ENCODE measurements around the gene RBM42.
"Not testable (repeated sequence)": the region's sequence is repeated elsewhere in the genome, so short reads cannot be mapped to it uniquely, and the experiment has no call there.

RBM42 gene

DNA sequence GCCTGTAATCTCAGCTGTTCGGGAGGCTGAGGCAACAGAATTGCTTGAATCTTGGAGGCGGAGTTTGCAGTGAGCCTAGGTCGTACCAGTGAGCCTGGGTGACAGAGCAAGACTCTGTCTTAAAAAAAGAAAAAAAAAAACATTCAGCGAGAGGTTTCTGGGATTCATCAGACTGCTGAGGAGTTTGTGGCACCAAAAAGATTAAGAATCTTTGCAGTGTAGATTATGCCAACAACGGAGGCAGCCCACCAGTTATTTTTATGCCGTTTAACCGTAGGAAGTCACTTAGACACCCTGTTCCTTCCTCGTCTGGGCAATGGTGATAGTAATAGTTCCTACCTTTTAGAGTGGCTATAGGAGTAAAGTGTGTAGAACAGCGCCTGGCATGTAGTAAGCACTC, 21.7 kb downstream of the RBM42 start:
- no peak overlapping the region for H3K4me3 ChIP-seq (ENCODE audit: low read depth, low read length)
- TF ChIP-seq, protein P1, sequence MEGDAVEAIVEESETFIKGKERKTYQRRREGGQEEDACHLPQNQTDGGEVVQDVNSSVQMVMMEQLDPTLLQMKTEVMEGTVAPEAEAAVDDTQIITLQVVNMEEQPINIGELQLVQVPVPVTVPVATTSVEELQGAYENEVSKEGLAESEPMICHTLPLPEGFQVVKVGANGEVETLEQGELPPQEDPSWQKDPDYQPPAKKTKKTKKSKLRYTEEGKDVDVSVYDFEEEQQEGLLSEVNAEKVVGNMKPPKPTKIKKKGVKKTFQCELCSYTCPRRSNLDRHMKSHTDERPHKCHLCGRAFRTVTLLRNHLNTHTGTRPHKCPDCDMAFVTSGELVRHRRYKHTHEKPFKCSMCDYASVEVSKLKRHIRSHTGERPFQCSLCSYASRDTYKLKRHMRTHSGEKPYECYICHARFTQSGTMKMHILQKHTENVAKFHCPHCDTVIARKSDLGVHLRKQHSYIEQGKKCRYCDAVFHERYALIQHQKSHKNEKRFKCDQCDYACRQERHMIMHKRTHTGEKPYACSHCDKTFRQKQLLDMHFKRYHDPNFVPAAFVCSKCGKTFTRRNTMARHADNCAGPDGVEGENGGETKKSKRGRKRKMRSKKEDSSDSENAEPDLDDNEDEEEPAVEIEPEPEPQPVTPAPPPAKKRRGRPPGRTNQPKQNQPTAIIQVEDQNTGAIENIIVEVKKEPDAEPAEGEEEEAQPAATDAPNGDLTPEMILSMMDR (IDR thresholded peaks at IDR 0.05; ENCODE audit: low read depth, low read length, missing control alignments), result no peak
- DNase-seq (ENCODE audit: low read depth), result no peak

DNA sequence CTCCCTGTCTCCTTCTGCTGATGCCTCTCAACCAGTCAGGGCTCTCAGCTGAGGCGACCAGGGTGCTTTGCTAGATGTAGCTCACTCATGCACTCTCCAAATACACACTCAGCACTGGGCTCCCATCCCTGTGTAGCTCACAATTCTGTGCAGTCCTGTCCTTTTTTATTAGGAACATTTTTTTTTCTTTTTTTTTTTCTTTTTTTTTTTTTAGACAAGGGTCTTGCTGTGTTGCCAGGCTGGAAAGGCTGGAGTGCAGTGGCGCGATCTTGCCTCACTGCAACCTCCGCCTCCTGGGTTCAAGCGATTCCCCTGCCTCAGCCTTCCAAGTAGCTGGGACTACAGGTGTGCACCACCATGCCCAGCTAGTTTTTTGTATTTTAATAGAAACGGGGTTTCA, 26.0 kb downstream of the RBM42 start:
- DNase-seq (ENCODE audit: low read depth), result not testable (repeated sequence)

DNA sequence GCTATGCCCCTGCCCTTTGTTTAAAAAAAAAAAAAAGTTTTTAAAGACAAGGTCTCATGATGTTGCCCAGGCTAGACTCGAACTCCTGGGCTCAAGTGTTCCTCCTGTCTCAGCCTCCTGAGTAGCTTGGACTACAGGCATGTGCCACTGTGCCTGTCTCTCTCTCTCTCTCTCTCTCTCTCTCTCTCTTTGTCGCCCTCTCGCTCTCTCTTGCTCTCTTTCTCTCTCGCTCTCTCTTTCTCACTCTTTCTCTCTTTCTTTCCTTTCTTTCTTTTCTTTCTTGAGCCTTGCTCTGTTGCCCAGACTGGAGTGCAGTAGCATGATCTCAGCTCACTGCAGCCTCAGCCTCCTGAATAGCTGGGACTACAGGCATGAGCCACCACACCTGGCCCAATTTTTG, 26.8 kb downstream of the RBM42 start:
- DNase-seq (ENCODE audit: low read depth), result no peak
- TF ChIP-seq, protein P1 (IDR thresholded peaks at IDR 0.05; ENCODE audit: low read depth, low read length, missing control alignments), result no peak
- no peak overlapping the region for H3K4me3 ChIP-seq (ENCODE audit: low read depth, low read length)

More for the DNA sequence above, 26.0 kb downstream of the RBM42 start:
- not testable (repeated sequence) for H3K4me3 ChIP-seq (ENCODE audit: low read depth, low read length)

DNA sequence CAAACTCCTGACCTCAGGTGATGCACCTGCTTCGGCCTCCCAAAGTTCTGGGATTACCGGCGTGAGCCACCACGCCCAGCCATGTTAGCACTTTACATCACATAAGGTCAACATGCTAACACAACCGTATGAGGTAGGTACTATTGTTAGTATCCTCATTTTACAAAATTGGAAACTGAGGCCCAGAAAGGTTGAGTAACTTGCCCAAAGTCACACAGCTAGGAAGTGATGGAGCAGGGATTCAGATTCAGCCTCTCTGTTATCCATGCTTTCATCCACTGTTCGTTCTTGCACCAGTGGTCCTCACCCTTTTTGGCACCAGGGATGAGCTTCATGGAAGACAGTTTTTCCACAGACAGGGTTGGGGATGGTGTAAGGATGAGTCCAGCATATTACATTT, 27.9 kb downstream of the RBM42 start:
- DNase-seq (ENCODE audit: low read depth), result no peak

DNA sequence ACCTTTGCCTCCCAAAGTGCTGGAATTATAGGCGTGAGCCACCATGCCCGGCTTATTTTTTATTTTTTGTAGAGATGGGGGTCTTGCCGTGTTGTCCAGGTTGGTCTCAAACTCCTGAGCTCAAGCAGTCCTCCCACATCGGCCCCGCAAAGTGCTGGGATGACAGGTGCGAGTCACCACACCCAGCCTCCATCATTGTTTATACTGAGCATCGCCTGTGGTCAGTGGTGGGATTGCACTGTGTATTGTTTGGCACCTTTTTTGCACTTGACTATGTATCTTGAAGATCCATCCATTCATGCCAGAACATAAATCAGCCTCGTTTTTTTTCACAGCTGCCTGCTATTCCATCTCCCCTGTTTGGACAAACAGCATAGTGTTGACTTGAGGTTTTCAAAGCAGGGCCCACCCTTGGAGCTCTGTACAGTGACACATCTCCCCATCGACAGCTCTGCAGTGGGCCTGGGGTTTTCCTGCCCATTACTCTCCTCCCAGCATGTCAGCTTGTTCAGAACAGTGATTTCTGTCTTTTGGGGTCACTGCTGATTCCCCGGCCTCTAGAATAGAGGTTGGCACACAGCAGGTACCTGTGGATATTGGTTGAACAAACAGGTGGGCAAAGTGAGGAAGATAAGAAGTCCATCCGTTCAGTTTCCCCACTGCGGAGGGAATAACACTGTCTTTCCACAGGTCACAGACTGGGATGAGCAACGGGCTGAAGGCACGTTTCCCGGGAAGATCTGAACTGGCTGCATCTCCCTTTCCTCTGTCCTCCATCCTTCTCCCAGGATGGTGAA, 29.3 kb downstream of the RBM42 start:
- H3K4me3 ChIP-seq (ENCODE audit: low read depth, low read length), result no peak overlapping the region
- TF ChIP-seq, protein P1 (IDR thresholded peaks at IDR 0.05; ENCODE audit: low read depth, low read length, missing control alignments), result peak; percentile 32
- DNase-seq (ENCODE audit: low read depth), result no peak

More for the DNA sequence above, 27.9 kb downstream of the RBM42 start:
- TF ChIP-seq, protein P1 (IDR thresholded peaks at IDR 0.05; ENCODE audit: low read depth, low read length, missing control alignments), result no peak
- no peak overlapping the region for H3K4me3 ChIP-seq (ENCODE audit: low read depth, low read length)

DNA sequence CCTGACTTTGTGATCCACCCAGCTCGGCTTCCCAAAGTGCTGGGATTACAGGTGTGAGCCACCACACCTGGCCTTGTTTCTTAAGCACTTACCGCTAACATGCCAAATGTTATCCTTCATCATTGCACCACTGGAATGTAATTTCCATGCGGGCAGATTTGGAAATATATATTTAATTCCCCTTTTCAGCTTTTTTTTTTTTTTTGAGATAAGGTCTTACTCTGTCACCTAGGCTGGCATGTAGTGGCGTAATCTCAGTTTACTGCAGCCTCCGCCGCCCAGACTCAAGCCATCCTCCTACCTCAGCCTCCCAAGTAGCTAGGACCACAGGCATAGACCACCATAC, 33.1 kb downstream of the RBM42 start:
- no peak for DNase-seq (ENCODE audit: low read depth)
- TF ChIP-seq, protein P1 (IDR thresholded peaks at IDR 0.05; ENCODE audit: low read depth, low read length, missing control alignments), result no peak

DNA sequence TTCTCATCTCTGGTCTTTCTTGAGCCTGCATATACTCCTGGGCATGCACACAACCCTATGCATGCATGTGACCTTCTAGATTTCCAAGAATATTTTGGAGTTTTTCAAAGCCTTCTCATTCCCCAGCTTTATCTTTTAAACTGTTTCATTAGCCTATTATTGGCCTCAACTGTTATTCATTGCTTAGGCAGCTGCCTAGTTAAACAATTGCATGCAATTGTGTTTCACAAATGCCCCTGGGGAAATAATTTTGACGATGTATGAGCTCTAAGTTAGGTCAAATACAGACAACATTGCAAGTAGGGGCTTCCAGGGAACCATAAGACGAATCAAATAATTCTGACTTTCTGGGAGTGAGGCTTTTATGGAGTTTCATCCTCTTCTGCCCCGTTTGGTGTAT, 35.1 kb downstream of the RBM42 start:
- TF ChIP-seq, protein P1 (IDR thresholded peaks at IDR 0.05; ENCODE audit: low read depth, low read length, missing control alignments), result no peak
- no peak overlapping the region for H3K4me3 ChIP-seq (ENCODE audit: low read depth, low read length)
- no peak for DNase-seq (ENCODE audit: low read depth)

More for the DNA sequence above, 33.1 kb downstream of the RBM42 start:
- H3K4me3 ChIP-seq (ENCODE audit: low read depth, low read length), result no peak overlapping the region
